ENCODE data around the gene ZNF865.
"Not testable (repeated sequence)": the region's sequence is repeated elsewhere in the genome, so short reads cannot be mapped to it uniquely, and the experiment has no call there.

Gene ZNF865

GRCh38 chr19:55605637-55606470 is at the start of gene ZNF865:
Gene ZNF865, plus strand, starts transcription at chr19:55605647. Its CDS starts 7,972 bp downstream, at chr19:55613619.
- peak; percentile 74 for DNase-seq

- DNase-seq = no peak
These were observed 45.8 kb upstream of the ZNF865 start for GRCh38 chr19:55559684-55560083.

- DNase-seq = no peak
These were observed 42.2 kb upstream of the ZNF865 start for GRCh38 chr19:55563261-55563690.

GRCh38 chr19:55566823-55567222 is 38.6 kb upstream of the ZNF865 start:
- DNase-seq = no peak

GRCh38 chr19:55567708-55568328 is 37.6 kb upstream of the ZNF865 start:
- DNase-seq = no peak

GRCh38 chr19:55569477-55569876 is 36.0 kb upstream of the ZNF865 start:
- not testable (repeated sequence) for DNase-seq

- DNase-seq = not testable (repeated sequence)
These were observed 31.5 kb upstream of the ZNF865 start for GRCh38 chr19:55573929-55574328.

GRCh38 chr19:55576746-55577145 is 28.7 kb upstream of the ZNF865 start:
- no peak for DNase-seq

GRCh38 chr19:55578031-55578760 is 27.3 kb upstream of the ZNF865 start:
- DNase-seq = no peak

GRCh38 chr19:55578761-55579747 is 26.4 kb upstream of the ZNF865 start:
- no peak for DNase-seq

GRCh38 chr19:55579766-55580621 is 25.5 kb upstream of the ZNF865 start:
- DNase-seq = no peak

GRCh38 chr19:55580628-55581144 is 24.8 kb upstream of the ZNF865 start, which contains the start of gene ZNF579:
Gene ZNF579, minus strand, starts transcription at chr19:55580848. Its CDS starts 1,209 bp downstream, at chr19:55579639.
- peak; percentile 86 for DNase-seq

GRCh38 chr19:55581145-55581822 is 24.2 kb upstream of the ZNF865 start:
- no peak for DNase-seq

- DNase-seq = no peak
These were observed 23.6 kb upstream of the ZNF865 start for GRCh38 chr19:55581823-55582223.

GRCh38 chr19:55582284-55582683 is 23.2 kb upstream of the ZNF865 start:
- DNase-seq = not testable (repeated sequence)

GRCh38 chr19:55583897-55584296 is 21.6 kb upstream of the ZNF865 start:
- DNase-seq = not testable (repeated sequence)

- DNase-seq = no peak
These were observed 20.6 kb upstream of the ZNF865 start for GRCh38 chr19:55584871-55585270.

GRCh38 chr19:55585658-55586339 is 19.6 kb upstream of the ZNF865 start:
- no peak for DNase-seq

GRCh38 chr19:55586976-55587668 is 18.3 kb upstream of the ZNF865 start:
- peak; percentile 86 for DNase-seq
